ENCODE data around the gene SCGN. TPM values are rescaled to one million over a fixed set of nuclear protein-coding genes. Genes with fewer than 3 reads are reported as not detected.
A peak's percentile ranks its signal among the peaks of the same experiment; 100 is the strongest.

SCGN gene
- total and polyA plus RNA-seq, 2 of the 13 experiments (the other 11 are each of a cell fraction or from before 2014, with no cell fraction given): 2.9 to 29.0 TPM

DNA sequence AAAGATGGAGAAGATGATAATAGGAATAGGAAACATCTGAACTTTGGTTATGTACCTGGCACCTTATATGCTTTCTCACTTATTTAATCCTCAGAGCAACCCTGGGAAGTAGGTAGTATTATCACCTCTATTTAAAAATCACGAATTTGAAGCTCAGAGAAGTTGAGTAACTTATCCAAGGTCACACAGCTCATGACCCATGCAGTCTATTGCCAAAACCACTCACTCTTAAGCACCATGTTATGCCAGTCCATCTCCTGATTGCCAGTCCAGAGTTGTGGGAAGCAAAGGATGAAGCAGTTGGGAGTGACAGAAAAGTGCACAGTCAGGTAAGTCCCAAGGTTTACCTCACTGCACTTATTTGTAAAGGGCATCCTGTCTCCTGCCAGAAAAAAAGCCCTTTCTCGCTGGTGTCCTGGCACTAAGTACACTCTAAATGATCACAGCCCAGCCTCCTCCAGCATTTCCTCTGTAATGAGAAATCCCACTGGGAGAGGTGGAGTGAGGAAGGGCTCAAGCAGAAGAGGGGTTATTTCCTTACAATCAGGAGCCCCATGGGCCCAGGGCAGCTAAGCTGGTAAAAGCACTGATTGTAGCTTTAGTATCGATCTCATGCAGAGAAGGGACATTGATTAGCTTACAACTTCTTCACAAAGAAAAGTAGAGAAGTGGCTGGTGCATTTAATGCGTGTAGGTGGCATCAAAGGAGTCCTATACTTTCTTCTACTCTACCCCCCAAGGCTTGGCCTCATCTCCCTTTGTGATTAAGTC lies 21.3 kb upstream of the SCGN start:
- no peak overlapping the region for H3K9ac ChIP-seq (ENCODE audit: insufficient read depth, low read depth, low read length)
- TF ChIP-seq, protein P1, sequence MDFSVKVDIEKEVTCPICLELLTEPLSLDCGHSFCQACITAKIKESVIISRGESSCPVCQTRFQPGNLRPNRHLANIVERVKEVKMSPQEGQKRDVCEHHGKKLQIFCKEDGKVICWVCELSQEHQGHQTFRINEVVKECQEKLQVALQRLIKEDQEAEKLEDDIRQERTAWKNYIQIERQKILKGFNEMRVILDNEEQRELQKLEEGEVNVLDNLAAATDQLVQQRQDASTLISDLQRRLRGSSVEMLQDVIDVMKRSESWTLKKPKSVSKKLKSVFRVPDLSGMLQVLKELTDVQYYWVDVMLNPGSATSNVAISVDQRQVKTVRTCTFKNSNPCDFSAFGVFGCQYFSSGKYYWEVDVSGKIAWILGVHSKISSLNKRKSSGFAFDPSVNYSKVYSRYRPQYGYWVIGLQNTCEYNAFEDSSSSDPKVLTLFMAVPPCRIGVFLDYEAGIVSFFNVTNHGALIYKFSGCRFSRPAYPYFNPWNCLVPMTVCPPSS (IDR thresholded peaks at IDR 0.05): no peak
- peak; percentile 63; the same call in 1 of the 2 replicates for TF ChIP-seq ZNF768 (CRISPR knock-in tag; IDR thresholded peaks at IDR 0.05)
- peak in 1 of 2 experiments; percentile 21; a peak in 1 of 4 replicates for TF ChIP-seq MAFK (conservative IDR thresholded peaks at IDR 0.05 in 1 of 2, IDR thresholded peaks at IDR 0.05 in 1 of 2; ENCODE audit: low read length in 2 of 2)
- TF ChIP-seq ZMYM3 (CRISPR knock-in tag; IDR thresholded peaks at IDR 0.05): 0 out of 2 replicates have a peak, but pooled peaks have one; percentile 32
- TF ChIP-seq ZNF331 (CRISPR knock-in tag; IDR thresholded peaks at IDR 0.05): no peak
- H3K36me3 ChIP-seq (replicated peaks in 1 of 2; ENCODE audit: control insufficient read depth in 1 of 2, insufficient read depth in 2 of 2, low read length in 2 of 2): no peaks in the 10 kb centered on the region
- H3K4me1 ChIP-seq (ENCODE audit: insufficient read depth, low read length): peaks cover 62% of the 10 kb centered on the region
- in situ Hi-C loops (cut with HindIII; ENCODE audit: extremely low pct_ligation_motif_present, low pct_unique_long_range_greater_than_20kb) (no loop called here), intact Hi-C loops (cut with micrococcal nuclease; ENCODE audit: unreplicated experiment) (no loop called here)
- no peak overlapping the region for H3K4me2 ChIP-seq (ENCODE audit: low read depth, low read length)
- FAIRE-seq (no peak), ATAC-seq (no peak), DNase-seq (ENCODE audit: low spot score) (no peak)
- no peaks in the 10 kb centered on the region for H4K20me1 ChIP-seq (ENCODE audit: insufficient read depth, low read length)
- no peak overlapping the region for H3K27ac ChIP-seq (ENCODE audit: extremely low read length, insufficient read depth, low read length)
- no peaks in the 10 kb centered on the region for H3K79me2 ChIP-seq (ENCODE audit: insufficient read depth, low read length)
- 34% methylated on average over 4 of the region's 4 CpGs for WGBS (ENCODE audit: low lambda C conversion rate)
- ChIA-PET CTCF (ENCODE audit: low intra/inter-chr PET ratio, low total read pairs) (no interaction called here), POLR2A (interaction anchor here (2.3 kb wide), 1 partner anchor 11 kb away, joined by 11 read pairs; no protein-coding TSS in a partner anchor)
- no TSS peak for BruUV-seq (replicated peaks)
- no peak overlapping the region for H2AFZ ChIP-seq (ENCODE audit: low read length)
- no peak overlapping the region for H3K4me3 ChIP-seq (replicated peaks in 1 of 3; ENCODE audit: insufficient read depth in 1 of 3, low read depth in 2 of 3, low read length in 3 of 3)
- H3K27me3 ChIP-seq (ENCODE audit: control insufficient read depth in 1 of 2, insufficient read depth in 2 of 2, low read length in 2 of 2): no peaks in the 10 kb centered on the region
- H3K9me3 ChIP-seq (ENCODE audit: low read length): no peaks in the 10 kb centered on the region

GRCh38 chr6:25635886-25636317 lies 16.1 kb upstream of the SCGN start:
- DNase-seq (ENCODE audit: low spot score): peak; percentile 97
- H3K4me2 ChIP-seq (ENCODE audit: low read depth, low read length): peak overlapping the region; percentile 63
- FAIRE-seq: peak; percentile 90
- in situ Hi-C loops (cut with HindIII; ENCODE audit: extremely low pct_ligation_motif_present, low pct_unique_long_range_greater_than_20kb) (no loop called here), intact Hi-C loops (cut with micrococcal nuclease; ENCODE audit: unreplicated experiment) (loop anchor here (5.0 kb wide), 1 partner anchor 81 kb away; no protein-coding TSS in a partner anchor)
- BruUV-seq (replicated peaks): no TSS peak
- peaks cover 77% of the 10 kb centered on the region for H3K4me1 ChIP-seq (ENCODE audit: insufficient read depth, low read length)
- no peaks in the 10 kb centered on the region for H3K79me2 ChIP-seq (ENCODE audit: insufficient read depth, low read length)
- no peaks in the 10 kb centered on the region for H3K27me3 ChIP-seq (ENCODE audit: control insufficient read depth in 1 of 2, insufficient read depth in 2 of 2, low read length in 2 of 2)
- peak; percentile 87 for ATAC-seq
- no peaks in the 10 kb centered on the region for H3K36me3 ChIP-seq (replicated peaks in 1 of 2; ENCODE audit: control insufficient read depth in 1 of 2, insufficient read depth in 2 of 2, low read length in 2 of 2)
- no peaks in the 10 kb centered on the region for H3K9me3 ChIP-seq (ENCODE audit: low read length)
- WGBS (ENCODE audit: low lambda C conversion rate): 68% methylated on average over 2 of the region's 2 CpGs
- no peak overlapping the region for H2AFZ ChIP-seq (ENCODE audit: low read length)
- ChIA-PET POLR2A (interaction anchor here (1.4 kb wide), 1 partner anchor 25 kb away, joined by 5 read pairs; no protein-coding TSS in a partner anchor), CTCF (ENCODE audit: low intra/inter-chr PET ratio, low total read pairs) (no interaction called here)
- H3K9ac ChIP-seq (ENCODE audit: insufficient read depth, low read depth, low read length): peak overlapping the region; percentile 42; the same call in 1 of the 2 replicates
- H3K27ac ChIP-seq (ENCODE audit: extremely low read length, insufficient read depth, low read length): peak overlapping the region; percentile 73
- no peaks in the 10 kb centered on the region for H4K20me1 ChIP-seq (ENCODE audit: insufficient read depth, low read length)
- peak overlapping the region in 1 of 3 experiments; percentile 27; a peak in 1 of 6 replicates for H3K4me3 ChIP-seq (replicated peaks in 1 of 3; ENCODE audit: insufficient read depth in 1 of 3, low read depth in 2 of 3, low read length in 3 of 3)
- TF ChIP-seq ATF1 (CRISPR knock-in tag; IDR thresholded peaks at IDR 0.05) (peak; percentile 51; the same call in 1 of the 2 replicates), CBFB (CRISPR knock-in tag; IDR thresholded peaks at IDR 0.05) (peak; percentile 53; the same call in 1 of the 2 replicates), FOXA3 (CRISPR knock-in tag; IDR thresholded peaks at IDR 0.05) (peak; percentile 77), FOXO1 (CRISPR knock-in tag; IDR thresholded peaks at IDR 0.05) (peak; percentile 81; the same call in 1 of the 2 replicates), MEIS1 (CRISPR knock-in tag; IDR thresholded peaks at IDR 0.05; ENCODE audit: borderline replicate concordance) (peak; percentile 41; the same call in 1 of the 2 replicates), SKI (IDR thresholded peaks at IDR 0.05; ENCODE audit: partially characterized antibody) (peak; percentile 68), RXRB (CRISPR knock-in tag; IDR thresholded peaks at IDR 0.05; ENCODE audit: borderline replicate concordance) (peak; percentile 88; the same call in 1 of the 2 replicates)
- TF ChIP-seq, protein P2, sequence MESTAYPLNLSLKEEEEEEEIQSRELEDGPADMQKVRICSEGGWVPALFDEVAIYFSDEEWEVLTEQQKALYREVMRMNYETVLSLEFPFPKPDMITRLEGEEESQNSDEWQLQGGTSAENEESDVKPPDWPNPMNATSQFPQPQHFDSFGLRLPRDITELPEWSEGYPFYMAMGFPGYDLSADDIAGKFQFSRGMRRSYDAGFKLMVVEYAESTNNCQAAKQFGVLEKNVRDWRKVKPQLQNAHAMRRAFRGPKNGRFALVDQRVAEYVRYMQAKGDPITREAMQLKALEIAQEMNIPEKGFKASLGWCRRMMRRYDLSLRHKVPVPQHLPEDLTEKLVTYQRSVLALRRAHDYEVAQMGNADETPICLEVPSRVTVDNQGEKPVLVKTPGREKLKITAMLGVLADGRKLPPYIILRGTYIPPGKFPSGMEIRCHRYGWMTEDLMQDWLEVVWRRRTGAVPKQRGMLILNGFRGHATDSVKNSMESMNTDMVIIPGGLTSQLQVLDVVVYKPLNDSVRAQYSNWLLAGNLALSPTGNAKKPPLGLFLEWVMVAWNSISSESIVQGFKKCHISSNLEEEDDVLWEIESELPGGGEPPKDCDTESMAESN (CRISPR knock-in tag; conservative IDR thresholded peaks at IDR 0.05): no peak
